A549 (cell line): ENCODE data around the gene SLAIN2.

Experiments used
- POLR2A ChIP-seq: IDR thresholded peaks from 2 replicates; pipeline ENCODE4 v1.6.1; 2012; ENCODE audit warnings: mild to moderate bottlenecking, low read length
- TF ChIP-seq, protein P1 (sequence below): fragments of >200 bp; sonication (Bioruptor Twin); formaldehyde crosslinking; IDR thresholded peaks from 3 replicates; pipeline ENCODE4 v1.6.1; 2016
- TF ChIP-seq, protein P2 (sequence below): fragments of 200-600 bp; sonication (generic); IDR thresholded peaks from 2 replicates; pipeline ENCODE4 v1.6.1; 2016; ENCODE audit warnings: antibody characterized with exemption, mild to moderate bottlenecking, moderate library complexity

DNA sequence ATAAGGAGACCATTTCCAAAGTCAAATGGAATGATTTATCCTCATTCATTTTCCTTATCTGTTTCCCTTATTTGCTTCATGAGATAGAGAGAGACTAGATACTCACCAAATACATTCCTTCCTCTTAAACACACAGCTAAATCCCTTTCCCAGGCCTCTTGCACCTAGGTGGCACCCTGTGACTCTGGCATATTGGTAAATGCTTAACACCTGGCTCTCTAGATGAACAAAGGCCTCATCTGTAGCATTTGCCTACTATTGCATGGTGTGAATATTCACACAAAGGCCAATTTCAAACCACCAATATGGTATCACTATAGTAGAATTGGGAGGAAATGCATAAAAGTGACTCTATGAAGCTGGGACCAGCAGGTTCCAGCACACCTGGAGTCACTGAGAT is 119.7 kb downstream of the SLAIN2 start:
- TF ChIP-seq, protein P1, sequence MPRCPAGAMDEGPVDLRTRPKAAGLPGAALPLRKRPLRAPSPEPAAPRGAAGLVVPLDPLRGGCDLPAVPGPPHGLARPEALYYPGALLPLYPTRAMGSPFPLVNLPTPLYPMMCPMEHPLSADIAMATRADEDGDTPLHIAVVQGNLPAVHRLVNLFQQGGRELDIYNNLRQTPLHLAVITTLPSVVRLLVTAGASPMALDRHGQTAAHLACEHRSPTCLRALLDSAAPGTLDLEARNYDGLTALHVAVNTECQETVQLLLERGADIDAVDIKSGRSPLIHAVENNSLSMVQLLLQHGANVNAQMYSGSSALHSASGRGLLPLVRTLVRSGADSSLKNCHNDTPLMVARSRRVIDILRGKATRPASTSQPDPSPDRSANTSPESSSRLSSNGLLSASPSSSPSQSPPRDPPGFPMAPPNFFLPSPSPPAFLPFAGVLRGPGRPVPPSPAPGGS: no peak
- TF ChIP-seq, protein P2, sequence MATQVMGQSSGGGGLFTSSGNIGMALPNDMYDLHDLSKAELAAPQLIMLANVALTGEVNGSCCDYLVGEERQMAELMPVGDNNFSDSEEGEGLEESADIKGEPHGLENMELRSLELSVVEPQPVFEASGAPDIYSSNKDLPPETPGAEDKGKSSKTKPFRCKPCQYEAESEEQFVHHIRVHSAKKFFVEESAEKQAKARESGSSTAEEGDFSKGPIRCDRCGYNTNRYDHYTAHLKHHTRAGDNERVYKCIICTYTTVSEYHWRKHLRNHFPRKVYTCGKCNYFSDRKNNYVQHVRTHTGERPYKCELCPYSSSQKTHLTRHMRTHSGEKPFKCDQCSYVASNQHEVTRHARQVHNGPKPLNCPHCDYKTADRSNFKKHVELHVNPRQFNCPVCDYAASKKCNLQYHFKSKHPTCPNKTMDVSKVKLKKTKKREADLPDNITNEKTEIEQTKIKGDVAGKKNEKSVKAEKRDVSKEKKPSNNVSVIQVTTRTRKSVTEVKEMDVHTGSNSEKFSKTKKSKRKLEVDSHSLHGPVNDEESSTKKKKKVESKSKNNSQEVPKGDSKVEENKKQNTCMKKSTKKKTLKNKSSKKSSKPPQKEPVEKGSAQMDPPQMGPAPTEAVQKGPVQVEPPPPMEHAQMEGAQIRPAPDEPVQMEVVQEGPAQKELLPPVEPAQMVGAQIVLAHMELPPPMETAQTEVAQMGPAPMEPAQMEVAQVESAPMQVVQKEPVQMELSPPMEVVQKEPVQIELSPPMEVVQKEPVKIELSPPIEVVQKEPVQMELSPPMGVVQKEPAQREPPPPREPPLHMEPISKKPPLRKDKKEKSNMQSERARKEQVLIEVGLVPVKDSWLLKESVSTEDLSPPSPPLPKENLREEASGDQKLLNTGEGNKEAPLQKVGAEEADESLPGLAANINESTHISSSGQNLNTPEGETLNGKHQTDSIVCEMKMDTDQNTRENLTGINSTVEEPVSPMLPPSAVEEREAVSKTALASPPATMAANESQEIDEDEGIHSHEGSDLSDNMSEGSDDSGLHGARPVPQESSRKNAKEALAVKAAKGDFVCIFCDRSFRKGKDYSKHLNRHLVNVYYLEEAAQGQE: no peak
- TF ChIP-seq POLR2A: no peak
